AG04449 (cell line): ENCODE results near the gene NAXE.

Experiments
- CTCF ChIA-PET: fragments of 350-600 bp; formaldehyde crosslinking; extraction: SDS; loops from one replicate; lab custom pipeline; 2021; ENCODE audit warnings: antibody characterized with exemption; lab: Yijun Ruan, JAX
- POLR2A ChIA-PET: fragments of 400-600, 350-600 bp; formaldehyde crosslinking; extraction: SDS; loops from one replicate; lab custom pipeline; 2020; ENCODE audit warnings: antibody characterized with exemption, inconsistent platforms; lab: Yijun Ruan, JAX
- DNase-seq: peaks from one replicate; pipeline ENCODE4 v3.0.0-alpha.2; 2010; ENCODE audit warnings: low read depth, low spot score
- H3K4me3 ChIP-seq: 2 replicates; pipeline ENCODE4 v1.5.1; 2011; ENCODE audit warnings: low read depth, mild to moderate bottlenecking, control low read depth, low read length
- TF ChIP-seq, protein P1 (sequence below): IDR thresholded peaks from one replicate; pipeline ENCODE4 v1.5.1; 2011; ENCODE audit warnings: mild to moderate bottlenecking, moderate library complexity, low read length, control low read depth, inconsistent platforms; ENCODE audit not compliant: insufficient read depth; ENCODE audit errors: missing control alignments

The NAXE gene

DNA sequence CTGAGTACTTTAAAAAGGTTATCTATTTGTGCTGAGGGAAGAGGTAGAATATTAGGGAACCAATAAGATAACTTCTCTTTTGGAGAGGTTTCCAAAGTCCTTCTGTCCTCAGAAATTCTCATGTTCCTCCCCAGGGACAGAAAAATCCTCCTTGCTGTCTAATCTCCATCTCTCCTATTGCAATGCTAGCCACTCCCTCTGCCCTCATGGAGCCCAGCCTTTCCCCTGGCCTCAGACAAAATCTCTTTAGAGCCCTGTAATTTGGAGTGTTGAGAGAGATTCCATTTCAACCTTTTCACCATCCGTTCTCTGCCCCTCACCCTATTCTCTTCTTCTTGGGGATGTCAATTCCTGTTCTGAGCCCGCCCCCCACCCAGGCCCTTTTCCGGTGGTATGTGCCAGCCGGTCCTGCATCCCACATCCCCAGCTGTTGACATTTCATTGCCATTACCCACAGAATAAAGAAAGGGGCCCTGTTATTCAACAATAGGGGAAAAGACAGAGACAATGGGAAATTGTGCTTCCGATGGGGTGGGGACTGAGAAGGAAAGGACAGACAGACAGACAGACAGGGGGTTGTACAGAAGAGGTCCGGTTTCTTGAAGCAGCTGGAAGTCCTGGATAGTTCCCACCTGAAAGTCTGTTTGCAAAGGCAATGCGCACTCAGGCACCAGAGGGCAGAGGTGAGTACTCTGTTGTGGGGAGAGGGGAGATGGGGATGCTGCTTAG, 27.4 kb downstream of the NAXE start, which contains the start of gene HAPLN2:
Gene HAPLN2, plus strand, starts transcription at position 563 of the 729 bp plus-strand sequence. CDS start 4,076 bp downstream, outside the sequence.
- TF ChIP-seq, protein P1, sequence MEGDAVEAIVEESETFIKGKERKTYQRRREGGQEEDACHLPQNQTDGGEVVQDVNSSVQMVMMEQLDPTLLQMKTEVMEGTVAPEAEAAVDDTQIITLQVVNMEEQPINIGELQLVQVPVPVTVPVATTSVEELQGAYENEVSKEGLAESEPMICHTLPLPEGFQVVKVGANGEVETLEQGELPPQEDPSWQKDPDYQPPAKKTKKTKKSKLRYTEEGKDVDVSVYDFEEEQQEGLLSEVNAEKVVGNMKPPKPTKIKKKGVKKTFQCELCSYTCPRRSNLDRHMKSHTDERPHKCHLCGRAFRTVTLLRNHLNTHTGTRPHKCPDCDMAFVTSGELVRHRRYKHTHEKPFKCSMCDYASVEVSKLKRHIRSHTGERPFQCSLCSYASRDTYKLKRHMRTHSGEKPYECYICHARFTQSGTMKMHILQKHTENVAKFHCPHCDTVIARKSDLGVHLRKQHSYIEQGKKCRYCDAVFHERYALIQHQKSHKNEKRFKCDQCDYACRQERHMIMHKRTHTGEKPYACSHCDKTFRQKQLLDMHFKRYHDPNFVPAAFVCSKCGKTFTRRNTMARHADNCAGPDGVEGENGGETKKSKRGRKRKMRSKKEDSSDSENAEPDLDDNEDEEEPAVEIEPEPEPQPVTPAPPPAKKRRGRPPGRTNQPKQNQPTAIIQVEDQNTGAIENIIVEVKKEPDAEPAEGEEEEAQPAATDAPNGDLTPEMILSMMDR = peak; percentile 45
- ChIA-PET CTCF (interaction anchor here (1.1 to 13.0 kb wide), 19 partner anchors 7 to 242 kb away, joined by 3 to 409 read pairs (median 6); partner anchors contain the start of genes NES and TTC24), POLR2A (no interaction called here)
- H3K4me3 ChIP-seq = no peak within 1 kb of the TSS
- DNase-seq = no peak

DNA sequence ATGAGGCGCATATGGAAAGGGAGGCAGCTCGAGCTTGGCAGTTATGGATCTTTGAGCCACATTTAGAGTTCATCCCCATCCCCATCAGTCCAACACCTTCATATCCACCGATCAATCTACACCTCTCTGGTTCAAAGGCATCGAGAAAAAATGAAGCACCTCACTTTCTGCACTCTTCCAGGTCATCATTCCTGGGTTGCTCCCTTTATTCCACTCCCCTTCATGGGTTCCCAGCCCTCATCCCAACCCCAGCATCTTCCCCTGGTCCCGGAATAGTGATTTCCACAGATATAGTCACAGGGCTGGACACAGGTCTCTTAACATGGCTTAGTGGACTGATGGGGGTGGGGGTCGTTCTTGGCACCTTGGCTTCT, 28.0 kb downstream of the NAXE start:
- DNase-seq = no peak
- H3K4me3 ChIP-seq = no peak overlapping the region
- CTCF ChIA-PET = interaction anchor here (1.1 to 13.0 kb wide), 22 partner anchors 7 to 243 kb away, joined by 3 to 409 read pairs (median 6); partner anchors contain the start of genes NAXE, NES and TTC24
- POLR2A ChIA-PET = no interaction called here
- TF ChIP-seq, protein P1 = no peak

DNA sequence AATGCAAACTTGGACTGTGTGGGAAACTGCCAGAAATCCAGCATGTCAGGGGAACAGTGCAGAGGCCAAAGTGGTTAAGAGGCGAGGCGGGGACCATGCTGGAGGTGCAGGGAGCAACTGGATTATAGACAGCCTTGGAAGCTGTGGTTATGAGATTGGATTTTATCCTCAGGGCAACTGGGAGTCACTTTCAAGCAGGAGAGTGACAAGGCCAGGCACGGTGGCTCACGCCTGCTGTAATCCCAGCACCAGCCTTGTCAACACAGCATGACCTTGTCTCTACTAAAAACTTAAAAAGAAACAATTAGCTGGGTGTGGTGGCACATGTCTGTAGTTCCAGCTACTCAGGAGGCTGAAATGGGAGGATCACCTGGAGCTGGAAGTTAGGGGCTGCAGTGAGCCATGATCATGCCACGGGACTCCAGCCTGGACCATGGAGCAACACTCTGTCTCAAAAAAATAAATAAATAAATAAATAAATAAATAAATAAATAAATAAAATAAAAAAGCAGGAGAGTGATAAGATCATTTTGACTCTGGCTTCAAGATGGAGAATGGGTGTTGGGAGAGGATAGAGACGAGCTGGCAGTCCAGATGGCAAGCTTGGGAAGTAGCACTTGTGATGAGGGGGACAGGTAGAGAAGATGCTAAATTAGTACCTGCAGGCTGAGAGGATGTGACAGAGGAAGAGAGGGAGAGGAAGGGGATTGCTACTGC, 31.2 kb downstream of the NAXE start:
- DNase-seq = no peak
- CTCF ChIA-PET = interaction anchor here (1.4 to 13.0 kb wide), 10 partner anchors 10 to 104 kb away, joined by 3 to 409 read pairs (median 39); partner anchors contain the start of genes BCAN and NES
- TF ChIP-seq, protein P1 = no peak
- POLR2A ChIA-PET = no interaction called here
- no peak overlapping the region for H3K4me3 ChIP-seq

DNA sequence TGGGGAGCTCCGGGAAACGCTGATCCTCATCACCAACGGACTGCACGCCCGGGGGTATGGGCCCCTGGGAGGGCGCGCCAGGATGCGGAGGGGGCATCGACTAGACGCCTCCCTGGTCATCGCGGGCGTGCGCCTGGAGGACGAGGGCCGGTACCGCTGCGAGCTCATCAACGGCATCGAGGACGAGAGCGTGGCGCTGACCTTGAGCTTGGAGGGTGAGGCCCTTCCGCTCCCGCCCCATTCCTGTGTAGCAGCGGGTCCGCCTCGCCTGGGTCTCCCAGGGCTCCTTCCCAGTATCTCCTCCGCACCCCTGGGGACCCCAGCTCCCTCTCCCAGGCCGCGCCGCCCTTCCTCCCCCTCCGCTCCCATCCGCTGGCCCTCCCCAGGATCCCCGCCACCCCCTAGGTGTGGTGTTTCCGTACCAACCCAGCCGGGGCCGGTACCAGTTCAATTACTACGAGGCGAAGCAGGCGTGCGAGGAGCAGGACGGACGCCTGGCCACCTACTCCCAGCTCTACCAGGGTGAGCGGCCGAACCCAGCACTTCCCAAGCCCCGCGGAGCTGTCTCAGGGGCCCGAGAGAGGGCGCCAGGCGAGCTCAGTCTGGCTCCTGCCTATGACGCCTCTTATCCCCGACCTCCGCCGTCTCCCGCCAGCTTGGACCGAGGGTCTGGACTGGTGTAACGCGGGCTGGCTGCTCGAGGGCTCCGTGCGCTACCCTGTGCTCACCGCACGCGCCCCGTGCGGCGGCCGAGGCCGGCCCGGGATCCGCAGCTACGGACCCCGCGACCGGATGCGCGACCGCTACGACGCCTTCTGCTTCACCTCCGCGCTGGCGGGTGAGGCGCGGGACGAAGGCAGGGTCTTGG, 32.6 kb downstream of the NAXE start:
- no peak for DNase-seq
- H3K4me3 ChIP-seq = peak overlapping the region; percentile 38
- TF ChIP-seq, protein P1 = peak; percentile 57
- POLR2A ChIA-PET = interaction anchor here (0.7 kb wide), 1 partner anchor 152 kb away, joined by 3 read pairs; no protein-coding TSS in a partner anchor
- CTCF ChIA-PET = interaction anchor here (0.8 to 13.0 kb wide), 29 partner anchors 7 to 243 kb away, joined by 3 to 409 read pairs (median 6); partner anchors contain the start of genes BCAN, CRABP2, HAPLN2 and NAXE

DNA sequence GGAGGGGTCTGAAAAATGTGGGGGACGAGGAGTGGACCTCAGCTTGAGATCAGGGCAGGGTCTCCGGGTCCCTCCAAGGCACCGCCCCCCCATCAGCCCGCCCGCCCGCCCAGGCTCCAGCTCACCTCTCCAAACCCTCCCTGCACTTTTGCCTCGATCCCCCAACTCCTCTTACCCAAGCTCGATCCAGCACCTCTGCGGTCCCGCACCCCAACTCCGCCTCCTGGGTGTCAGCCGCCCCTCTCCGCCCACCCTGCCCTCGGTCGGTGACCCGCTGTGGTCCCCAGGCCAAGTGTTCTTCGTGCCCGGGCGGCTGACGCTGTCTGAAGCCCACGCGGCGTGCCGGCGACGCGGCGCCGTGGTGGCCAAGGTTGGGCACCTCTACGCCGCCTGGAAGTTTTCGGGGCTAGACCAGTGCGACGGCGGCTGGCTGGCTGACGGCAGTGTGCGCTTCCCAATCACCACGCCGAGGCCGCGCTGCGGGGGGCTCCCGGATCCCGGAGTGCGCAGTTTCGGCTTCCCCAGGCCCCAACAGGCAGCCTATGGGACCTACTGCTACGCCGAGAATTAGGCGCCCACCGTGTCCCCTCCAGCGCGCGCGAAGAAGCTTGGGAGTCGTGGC, 33.3 kb downstream of the NAXE start:
- POLR2A ChIA-PET = no interaction called here
- CTCF ChIA-PET = interaction anchor here (0.8 to 13.0 kb wide), 29 partner anchors 8 to 244 kb away, joined by 3 to 409 read pairs (median 6); partner anchors contain the start of genes BCAN, CRABP2, HAPLN2 and NAXE
- TF ChIP-seq, protein P1 = no peak
- peak overlapping the region; percentile 38 for H3K4me3 ChIP-seq
- no peak for DNase-seq
